ENCODE results near the gene RAMP3. TPM values are rescaled to one million over a fixed set of nuclear protein-coding genes. Genes with fewer than 3 reads are reported as not detected.

RAMP3 gene
- total and polyA plus RNA-seq, 5 donors from 2014 or later: not detected

DNA sequence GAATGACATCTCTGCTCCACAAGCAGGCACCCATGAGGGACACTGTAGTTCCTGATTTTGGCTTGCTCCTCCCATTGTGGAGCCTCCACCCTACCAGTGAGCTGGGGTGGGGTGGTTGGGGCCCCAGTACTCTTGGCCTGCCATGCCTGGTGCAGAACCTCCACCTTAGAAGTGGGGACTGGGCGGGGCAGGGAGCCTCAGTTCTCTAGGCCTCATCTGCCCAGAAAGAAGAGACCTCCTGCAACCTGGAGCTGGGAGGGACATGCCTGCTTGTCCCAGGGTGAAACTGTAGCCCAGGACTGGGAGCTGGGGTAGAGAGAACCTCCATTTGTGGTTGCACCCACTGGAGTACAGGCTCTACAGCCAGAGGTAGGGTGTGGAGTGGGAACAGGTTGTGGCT, 14.4 kb downstream of the RAMP3 start:
- no peak overlapping the region for H3K4me3 ChIP-seq (ENCODE audit: low read depth, low read length)
- Mint-ChIP-seq H3K27ac (no peak overlapping the region), H3K27me3 (peaks cover 36% of the 10 kb centered on the region), H3K4me3 (no peak overlapping the region), H3K9me3 (peaks cover 0 to 2% (median 0%) of the 10 kb centered on the region in 7 donors), H3K4me1 (no peaks in the 10 kb centered on the region), H3K36me3 (no peaks in the 10 kb centered on the region)
- H3K36me3 ChIP-seq (ENCODE audit: control insufficient read depth, insufficient read depth, low read length): no peaks in the 10 kb centered on the region
- H3K4me1 ChIP-seq (ENCODE audit: control insufficient read depth, insufficient read depth, low read length, poor library complexity, severe bottlenecking): no peaks in the 10 kb centered on the region
- H3K27ac ChIP-seq (ENCODE audit: insufficient read depth, low read length, poor library complexity, severe bottlenecking): no peak overlapping the region
- H3K9me3 ChIP-seq (ENCODE audit: control insufficient read depth in 2 of 2, low read length in 2 of 2): no peaks in the 10 kb centered on the region
- ATAC-seq (ENCODE audit: low read depth in 2 of 2) (no peak), DNase-seq (no peak)
- H3K27me3 ChIP-seq (ENCODE audit: control insufficient read depth, insufficient read depth, low read length): no peaks in the 10 kb centered on the region

DNA sequence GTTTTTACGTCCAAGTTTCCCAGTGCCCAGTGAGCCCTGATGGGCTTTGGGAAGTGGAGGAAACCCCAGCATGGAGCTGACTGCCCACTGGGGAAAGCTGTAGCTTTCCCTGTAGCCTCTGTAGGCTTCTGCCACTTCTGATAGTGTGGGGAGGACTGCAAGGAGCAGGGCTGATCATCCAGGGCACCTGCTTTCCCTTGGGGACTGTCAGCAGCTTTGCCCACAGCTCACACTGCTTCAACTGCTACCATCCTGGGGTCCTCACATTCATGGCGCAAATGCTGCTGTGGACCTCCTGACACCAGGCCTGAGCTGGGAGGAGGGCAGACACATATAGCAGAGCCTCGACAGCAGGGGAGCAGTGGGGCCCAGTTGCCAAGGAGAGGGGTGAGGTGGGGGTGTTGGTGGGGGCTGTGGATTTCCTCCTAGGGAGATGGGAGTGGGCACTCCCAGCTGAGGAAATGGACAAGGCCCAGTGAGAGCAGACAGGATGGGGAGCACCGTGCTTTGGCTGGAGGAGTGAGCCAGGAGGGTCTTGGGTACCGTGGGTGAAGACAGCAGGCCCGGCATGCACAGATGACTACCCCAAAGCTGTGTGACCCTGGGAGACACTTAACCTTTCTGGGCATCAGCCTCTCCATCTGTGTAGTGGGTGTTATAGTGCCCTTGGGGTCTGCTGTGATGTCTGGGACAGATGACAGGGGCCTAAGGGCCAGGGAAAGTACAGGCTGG, 16.2 kb downstream of the RAMP3 start:
- Histone ChIP-seq H3K4me3 (ENCODE audit: low read depth, low read length) (no peak overlapping the region), H3K4me1 (ENCODE audit: control insufficient read depth, insufficient read depth, low read length, poor library complexity, severe bottlenecking) (no peaks in the 10 kb centered on the region), H3K27ac (ENCODE audit: insufficient read depth, low read length, poor library complexity, severe bottlenecking) (no peak overlapping the region), H3K36me3 (ENCODE audit: control insufficient read depth, insufficient read depth, low read length) (no peaks in the 10 kb centered on the region), H3K9me3 (ENCODE audit: control insufficient read depth in 2 of 2, low read length in 2 of 2) (no peaks in the 10 kb centered on the region), H3K27me3 (ENCODE audit: control insufficient read depth, insufficient read depth, low read length) (no peaks in the 10 kb centered on the region)
- peaks cover 27% of the 10 kb centered on the region for H3K27me3 Mint-ChIP-seq
- no peaks in the 10 kb centered on the region for H3K36me3 Mint-ChIP-seq
- H3K4me1 Mint-ChIP-seq: no peaks in the 10 kb centered on the region
- peaks cover 0 to 2% (median 0%) of the 10 kb centered on the region in 7 donors for H3K9me3 Mint-ChIP-seq
- no peak overlapping the region for H3K27ac Mint-ChIP-seq
- ATAC-seq (ENCODE audit: low read depth in 2 of 2) (no peak), DNase-seq (no peak)
- H3K4me3 Mint-ChIP-seq: no peak overlapping the region

DNA sequence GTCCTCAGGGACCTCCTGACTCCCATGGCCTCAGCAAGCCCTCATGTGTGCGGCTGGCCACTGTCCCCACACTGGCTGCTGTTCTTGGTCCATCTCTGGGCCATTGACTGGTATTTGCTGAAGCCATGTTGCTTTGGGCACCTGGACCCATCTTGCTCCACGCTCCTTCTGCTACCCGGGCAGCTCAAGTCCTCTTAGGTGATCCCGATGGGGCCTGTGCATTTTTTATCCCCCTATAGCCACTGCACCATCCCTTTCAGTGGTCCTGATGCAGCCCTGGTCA, 16.7 kb downstream of the RAMP3 start:
- H3K9me3 ChIP-seq (ENCODE audit: control insufficient read depth in 2 of 2, low read length in 2 of 2): no peaks in the 10 kb centered on the region
- H3K27ac ChIP-seq (ENCODE audit: insufficient read depth, low read length, poor library complexity, severe bottlenecking): no peak overlapping the region
- Mint-ChIP-seq H3K27me3 (peaks cover 23% of the 10 kb centered on the region), H3K4me1 (no peaks in the 10 kb centered on the region), H3K36me3 (no peaks in the 10 kb centered on the region), H3K27ac (no peak overlapping the region), H3K9me3 (peaks cover 0 to 2% (median 0%) of the 10 kb centered on the region in 7 donors), H3K4me3 (no peak overlapping the region)
- no peaks in the 10 kb centered on the region for H3K36me3 ChIP-seq (ENCODE audit: control insufficient read depth, insufficient read depth, low read length)
- no peak for DNase-seq
- H3K27me3 ChIP-seq (ENCODE audit: control insufficient read depth, insufficient read depth, low read length): no peaks in the 10 kb centered on the region
- no peaks in the 10 kb centered on the region for H3K4me1 ChIP-seq (ENCODE audit: control insufficient read depth, insufficient read depth, low read length, poor library complexity, severe bottlenecking)
- no peak for ATAC-seq (ENCODE audit: low read depth in 2 of 2)
- no peak overlapping the region for H3K4me3 ChIP-seq (ENCODE audit: low read depth, low read length)

DNA sequence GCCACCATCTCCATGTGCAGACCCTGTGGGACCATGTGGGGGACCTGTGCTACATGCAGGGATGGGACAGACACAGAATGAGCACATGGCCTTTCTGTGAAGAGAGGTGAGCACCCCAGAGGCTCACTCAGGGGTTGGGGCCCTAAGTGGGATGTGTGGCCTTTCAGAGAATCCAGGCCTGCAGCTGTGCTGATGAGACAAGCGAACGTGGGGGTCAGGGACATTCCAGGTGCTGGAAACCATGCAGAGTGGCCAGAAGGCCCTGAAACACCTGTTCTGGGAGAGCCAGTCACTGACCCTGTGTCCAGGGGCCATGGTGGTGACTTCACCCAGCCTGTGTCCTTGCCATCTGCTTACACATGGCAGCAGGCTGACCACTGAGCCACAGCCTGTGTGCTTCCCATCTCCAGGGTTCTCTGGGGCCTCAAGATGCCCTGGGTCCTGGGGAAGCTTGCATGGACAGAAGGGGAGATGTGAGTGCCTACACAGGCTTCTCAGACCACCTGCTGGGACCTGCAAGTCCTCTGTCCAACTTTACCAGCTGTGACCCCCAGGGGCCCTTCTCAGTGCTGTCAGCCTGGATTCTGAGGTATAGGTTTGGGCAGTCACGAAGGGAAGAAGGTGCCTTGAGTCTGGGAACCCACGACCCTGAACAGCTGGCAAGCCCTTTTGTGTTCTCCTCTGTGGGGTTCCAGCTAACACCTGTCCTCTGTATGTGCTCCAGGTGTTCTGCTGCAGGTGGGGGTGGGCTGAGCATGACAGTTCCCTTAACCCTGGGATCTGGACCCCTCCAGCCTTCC, 17.6 kb downstream of the RAMP3 start:
- no peaks in the 10 kb centered on the region for H3K4me1 Mint-ChIP-seq
- Histone ChIP-seq H3K4me3 (ENCODE audit: low read depth, low read length) (no peak overlapping the region), H3K4me1 (ENCODE audit: control insufficient read depth, insufficient read depth, low read length, poor library complexity, severe bottlenecking) (no peaks in the 10 kb centered on the region), H3K27me3 (ENCODE audit: control insufficient read depth, insufficient read depth, low read length) (no peaks in the 10 kb centered on the region), H3K36me3 (ENCODE audit: control insufficient read depth, insufficient read depth, low read length) (no peaks in the 10 kb centered on the region), H3K9me3 (ENCODE audit: control insufficient read depth in 2 of 2, low read length in 2 of 2) (no peaks in the 10 kb centered on the region), H3K27ac (ENCODE audit: insufficient read depth, low read length, poor library complexity, severe bottlenecking) (no peak overlapping the region)
- peaks cover 15% of the 10 kb centered on the region for H3K27me3 Mint-ChIP-seq
- no peaks in the 10 kb centered on the region for H3K9me3 Mint-ChIP-seq
- H3K36me3 Mint-ChIP-seq: no peaks in the 10 kb centered on the region
- ATAC-seq (ENCODE audit: low read depth in 2 of 2) (no peak), DNase-seq (no peak)
- no peak overlapping the region for H3K27ac Mint-ChIP-seq
- no peak overlapping the region for H3K4me3 Mint-ChIP-seq

DNA sequence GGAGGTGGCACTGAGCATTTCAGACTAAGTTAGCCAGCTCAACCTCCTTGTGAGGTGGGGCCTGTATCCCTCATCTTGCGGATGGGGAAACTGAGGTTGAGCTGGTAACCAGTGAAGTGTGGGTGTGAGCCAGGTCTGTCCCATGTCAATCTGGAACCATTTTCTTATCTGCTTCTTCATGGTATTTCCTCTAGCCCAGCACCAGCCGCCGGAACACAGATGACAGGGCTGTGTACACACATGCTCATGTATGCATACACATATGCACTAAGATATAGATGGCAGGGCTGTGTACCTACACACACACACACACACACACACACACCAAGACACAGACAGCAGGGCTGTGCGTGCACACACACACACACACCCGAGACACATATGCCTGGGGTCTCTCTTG, 18.5 kb downstream of the RAMP3 start:
- no peaks in the 10 kb centered on the region for H3K4me1 ChIP-seq (ENCODE audit: control insufficient read depth, insufficient read depth, low read length, poor library complexity, severe bottlenecking)
- no peak overlapping the region for H3K27ac Mint-ChIP-seq
- no peaks in the 10 kb centered on the region for H3K36me3 ChIP-seq (ENCODE audit: control insufficient read depth, insufficient read depth, low read length)
- H3K4me3 ChIP-seq (ENCODE audit: low read depth, low read length): no peak overlapping the region
- DNase-seq (no peak), ATAC-seq (ENCODE audit: low read depth in 2 of 2) (no peak)
- H3K4me3 Mint-ChIP-seq: no peak overlapping the region
- H3K36me3 Mint-ChIP-seq: no peaks in the 10 kb centered on the region
- no peaks in the 10 kb centered on the region for H3K9me3 ChIP-seq (ENCODE audit: control insufficient read depth in 2 of 2, low read length in 2 of 2)
- H3K4me1 Mint-ChIP-seq: no peaks in the 10 kb centered on the region
- peaks cover 15% of the 10 kb centered on the region for H3K27me3 Mint-ChIP-seq
- no peaks in the 10 kb centered on the region for H3K27me3 ChIP-seq (ENCODE audit: control insufficient read depth, insufficient read depth, low read length)
- no peaks in the 10 kb centered on the region for H3K9me3 Mint-ChIP-seq
- H3K27ac ChIP-seq (ENCODE audit: insufficient read depth, low read length, poor library complexity, severe bottlenecking): no peak overlapping the region

DNA sequence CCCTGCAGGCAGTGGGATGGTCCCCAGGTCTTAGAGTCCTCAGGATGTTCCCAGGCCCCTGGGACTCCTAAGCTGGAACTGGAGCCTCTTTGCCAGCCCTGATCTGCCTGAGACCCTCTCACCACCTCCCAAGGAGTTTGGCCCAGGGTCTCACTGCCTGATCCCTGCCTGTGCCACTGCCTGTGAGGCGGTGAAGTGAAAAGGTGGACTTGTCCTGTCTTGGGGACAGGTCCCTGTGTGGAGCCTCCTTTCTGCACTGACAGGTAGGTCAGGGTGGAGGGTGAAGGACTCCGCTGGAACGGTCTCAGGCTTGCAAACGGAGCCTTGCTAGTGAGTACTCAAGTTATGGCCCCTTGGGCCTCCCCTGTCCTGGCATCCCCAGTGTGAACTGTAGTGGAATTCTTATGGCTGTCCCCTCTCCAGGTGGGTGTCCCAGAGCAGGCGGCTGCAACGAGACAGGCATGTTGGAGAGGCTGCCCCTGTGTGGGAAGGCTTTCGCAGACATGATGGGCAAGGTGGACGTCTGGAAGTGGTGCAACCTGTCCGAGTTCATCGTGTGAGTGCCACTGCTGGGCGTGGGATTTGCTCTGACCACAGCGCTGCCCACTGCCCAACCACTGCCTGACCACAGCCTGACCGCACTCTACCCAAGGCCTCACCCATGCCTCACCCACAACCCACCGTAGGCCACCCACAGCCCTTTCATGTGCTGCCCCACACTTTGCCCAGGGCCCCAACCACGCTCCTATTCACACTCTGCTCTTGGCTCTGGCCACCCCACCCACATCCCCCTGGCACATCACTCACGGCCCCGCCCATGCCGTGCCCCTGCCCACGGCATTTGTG, 19.5 kb downstream of the RAMP3 start:
- no peaks in the 10 kb centered on the region for H3K36me3 ChIP-seq (ENCODE audit: control insufficient read depth, insufficient read depth, low read length)
- no peaks in the 10 kb centered on the region for H3K9me3 ChIP-seq (ENCODE audit: control insufficient read depth in 2 of 2, low read length in 2 of 2)
- no peak overlapping the region for H3K4me3 ChIP-seq (ENCODE audit: low read depth, low read length)
- no peak overlapping the region for H3K4me3 Mint-ChIP-seq
- H3K36me3 Mint-ChIP-seq: no peaks in the 10 kb centered on the region
- no peak for ATAC-seq (ENCODE audit: low read depth in 2 of 2)
- H3K9me3 Mint-ChIP-seq: no peaks in the 10 kb centered on the region
- no peaks in the 10 kb centered on the region for H3K4me1 Mint-ChIP-seq
- peaks cover 13% of the 10 kb centered on the region for H3K27me3 Mint-ChIP-seq
- no peak overlapping the region for H3K27ac Mint-ChIP-seq
- no peaks in the 10 kb centered on the region for H3K27me3 ChIP-seq (ENCODE audit: control insufficient read depth, insufficient read depth, low read length)
- H3K4me1 ChIP-seq (ENCODE audit: control insufficient read depth, insufficient read depth, low read length, poor library complexity, severe bottlenecking): no peaks in the 10 kb centered on the region
- no peak for DNase-seq
- no peak overlapping the region for H3K27ac ChIP-seq (ENCODE audit: insufficient read depth, low read length, poor library complexity, severe bottlenecking)

DNA sequence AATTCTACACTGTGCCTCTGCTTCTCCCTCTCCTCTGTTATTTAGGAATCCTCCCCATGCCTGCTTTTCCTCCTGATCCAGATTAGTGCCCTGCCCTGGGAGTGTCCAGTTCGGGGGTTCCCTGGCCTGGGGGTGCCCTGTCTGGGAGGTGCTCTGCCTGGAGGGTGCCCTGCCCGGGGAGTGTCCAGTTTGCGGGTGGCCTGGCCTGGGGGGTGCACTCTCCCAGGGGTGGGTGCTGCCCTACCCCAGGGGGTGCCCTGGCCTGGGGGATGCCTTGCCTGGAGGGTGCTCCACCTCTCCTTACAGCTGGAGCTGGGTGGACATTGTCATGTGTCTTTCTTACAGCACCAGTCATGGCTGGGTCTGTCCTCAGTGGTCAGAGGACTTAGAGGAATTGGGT, 20.2 kb downstream of the RAMP3 start:
- Histone ChIP-seq H3K4me3 (ENCODE audit: low read depth, low read length) (no peak overlapping the region), H3K27me3 (ENCODE audit: control insufficient read depth, insufficient read depth, low read length) (no peaks in the 10 kb centered on the region), H3K36me3 (ENCODE audit: control insufficient read depth, insufficient read depth, low read length) (no peaks in the 10 kb centered on the region), H3K9me3 (ENCODE audit: control insufficient read depth in 2 of 2, low read length in 2 of 2) (no peaks in the 10 kb centered on the region), H3K27ac (ENCODE audit: insufficient read depth, low read length, poor library complexity, severe bottlenecking) (no peak overlapping the region), H3K4me1 (ENCODE audit: control insufficient read depth, insufficient read depth, low read length, poor library complexity, severe bottlenecking) (no peaks in the 10 kb centered on the region)
- Mint-ChIP-seq H3K27ac (no peak overlapping the region), H3K36me3 (no peaks in the 10 kb centered on the region), H3K4me3 (no peak overlapping the region), H3K9me3 (no peaks in the 10 kb centered on the region), H3K27me3 (peaks cover 7% of the 10 kb centered on the region), H3K4me1 (no peaks in the 10 kb centered on the region)
- ATAC-seq (ENCODE audit: low read depth in 2 of 2): no peak
- no peak for DNase-seq
